Rectal smooth muscle tissue (tissue), 1 donor: ENCODE results near the gene PMM1.
A peak's percentile ranks its signal among the peaks of the same experiment; 100 is the strongest.
"Not testable (repeated sequence)": the region's sequence is repeated elsewhere in the genome, so short reads cannot be mapped to it uniquely, and the experiment has no call there.

Source experiments
- H3K27ac ChIP-seq: one replicate; pipeline ENCODE4 v1.7.0; 2013; ENCODE audit warnings: low read depth, low read length, inconsistent platforms
- H3K27me3 ChIP-seq: one replicate; pipeline ENCODE4 v1.7.0; 2013; ENCODE audit warnings: low read length; ENCODE audit not compliant: control insufficient read depth, insufficient read depth
- H3K36me3 ChIP-seq: one replicate; pipeline ENCODE4 v1.7.0; 2013; ENCODE audit warnings: low read length; ENCODE audit not compliant: control insufficient read depth, insufficient read depth
- H3K4me1 ChIP-seq: one replicate; pipeline ENCODE4 v1.7.0; 2013; ENCODE audit warnings: low read length; ENCODE audit not compliant: control insufficient read depth, insufficient read depth
- H3K4me3 ChIP-seq: one replicate; pipeline ENCODE4 v1.7.0; 2013; ENCODE audit warnings: low read length
- H3K9ac ChIP-seq: one replicate; pipeline ENCODE4 v1.7.0; 2013; ENCODE audit warnings: low read length

Gene PMM1

DNA sequence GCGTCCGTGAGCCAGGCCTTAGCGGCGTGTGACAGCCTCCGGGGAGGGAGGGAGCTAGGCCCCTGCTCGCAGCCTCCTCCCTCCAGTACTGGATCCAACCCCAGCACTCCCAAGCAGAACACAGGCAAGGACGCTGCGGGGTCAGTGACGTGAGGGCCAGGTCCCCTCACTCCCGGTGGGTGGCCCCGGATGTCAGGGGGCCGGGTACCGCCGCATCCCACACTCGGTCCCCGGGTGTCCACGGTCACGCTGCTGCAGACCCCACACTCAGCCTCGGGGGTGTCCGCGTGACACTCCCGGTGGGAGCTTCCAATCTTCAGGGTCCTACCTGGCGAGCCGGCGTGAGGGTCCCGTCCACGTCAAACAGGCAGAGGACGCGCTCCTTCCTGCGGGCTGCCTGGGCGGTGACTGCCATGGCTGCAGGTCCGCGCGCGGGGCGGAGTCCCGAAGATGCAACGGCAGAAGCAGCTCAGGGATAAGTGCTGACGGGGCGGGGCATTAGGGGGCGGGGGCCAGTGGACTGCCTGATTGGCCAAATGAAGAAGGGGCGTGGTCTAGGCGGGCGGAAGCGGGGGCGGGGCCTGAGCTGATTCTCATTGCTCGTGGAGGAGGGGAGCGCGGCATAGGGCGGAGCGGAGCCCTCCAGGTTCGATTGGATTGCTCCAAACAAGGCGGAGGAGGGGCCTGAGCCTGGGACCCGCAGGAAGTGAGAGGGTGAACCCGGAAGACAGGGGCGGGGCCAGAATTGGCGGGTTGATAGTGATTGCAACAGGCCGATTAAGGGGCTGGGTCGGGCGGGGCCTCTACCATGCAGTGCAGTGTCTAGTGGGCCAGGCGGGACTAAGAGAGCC is at the start of gene PMM1:
Gene PMM1, minus strand, starts transcription at position 450 of the 851 bp plus-strand sequence. Its CDS starts 35 bp downstream, at position 415.
- Histone ChIP-seq H3K9ac (peak within 1 kb of the TSS; percentile 94), H3K27me3 (no peaks in the 10 kb centered on the region), H3K36me3 (peaks cover 6% of the 10 kb centered on the region), H3K4me1 (peaks cover 8% of the 10 kb centered on the region), H3K27ac (peak within 1 kb of the TSS; percentile 72), H3K4me3 (peak within 1 kb of the TSS; percentile 93)

DNA sequence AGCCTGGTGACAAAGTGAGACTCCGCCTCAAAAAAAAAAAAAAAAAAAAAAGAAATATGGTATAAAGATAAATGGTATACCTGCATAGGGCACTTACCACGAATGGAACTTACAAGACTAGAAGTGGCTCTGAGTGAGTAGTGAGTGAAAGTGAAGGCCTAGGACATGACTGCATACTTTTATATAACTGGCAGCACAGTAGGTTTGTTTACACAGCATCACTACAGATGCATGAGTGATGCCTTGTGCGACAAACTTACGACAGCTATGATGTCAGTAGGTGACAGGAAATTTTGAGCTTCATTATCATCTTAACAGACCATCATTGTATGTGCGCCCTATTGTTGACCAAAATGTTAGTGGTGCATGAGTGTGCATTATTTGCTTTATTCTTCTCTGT is 49.1 kb upstream of the PMM1 start:
- peaks cover 28% of the 10 kb centered on the region for H3K36me3 ChIP-seq
- H3K27ac ChIP-seq: no peak overlapping the region
- no peaks in the 10 kb centered on the region for H3K4me1 ChIP-seq
- no peak overlapping the region for H3K4me3 ChIP-seq
- H3K27me3 ChIP-seq: no peaks in the 10 kb centered on the region
- H3K9ac ChIP-seq: no peak overlapping the region

GRCh38 chr22:41638124-41638523 is 48.5 kb upstream of the PMM1 start:
- Histone ChIP-seq H3K27ac (no peak overlapping the region), H3K9ac (no peak overlapping the region), H3K4me1 (no peaks in the 10 kb centered on the region), H3K27me3 (no peaks in the 10 kb centered on the region), H3K36me3 (peaks cover 28% of the 10 kb centered on the region), H3K4me3 (no peak overlapping the region)

DNA sequence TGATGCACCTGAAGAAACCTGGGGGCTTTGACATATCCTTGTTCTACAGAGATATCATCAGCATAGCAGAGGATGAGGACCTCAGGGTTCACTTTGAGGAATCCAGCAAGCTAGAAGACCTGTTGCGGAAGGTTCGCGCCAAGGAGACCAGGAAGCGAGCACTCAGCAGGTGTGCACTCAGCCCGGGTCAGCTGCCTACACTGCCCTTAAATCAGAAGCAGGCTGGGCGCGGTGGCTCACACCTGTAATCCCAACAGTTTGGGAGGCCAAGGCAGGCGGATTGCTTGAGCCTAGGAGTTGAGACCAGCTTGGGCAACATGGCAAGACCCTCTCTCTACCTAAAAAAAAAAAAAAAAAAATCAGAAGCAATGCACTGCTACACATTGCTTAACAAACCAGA is 48.0 kb upstream of the PMM1 start:
- not testable (repeated sequence) for H3K27ac ChIP-seq, H3K9ac ChIP-seq, H3K4me1 ChIP-seq, H3K4me3 ChIP-seq, H3K27me3 ChIP-seq
- peaks cover 26% of the 10 kb centered on the region for H3K36me3 ChIP-seq

DNA sequence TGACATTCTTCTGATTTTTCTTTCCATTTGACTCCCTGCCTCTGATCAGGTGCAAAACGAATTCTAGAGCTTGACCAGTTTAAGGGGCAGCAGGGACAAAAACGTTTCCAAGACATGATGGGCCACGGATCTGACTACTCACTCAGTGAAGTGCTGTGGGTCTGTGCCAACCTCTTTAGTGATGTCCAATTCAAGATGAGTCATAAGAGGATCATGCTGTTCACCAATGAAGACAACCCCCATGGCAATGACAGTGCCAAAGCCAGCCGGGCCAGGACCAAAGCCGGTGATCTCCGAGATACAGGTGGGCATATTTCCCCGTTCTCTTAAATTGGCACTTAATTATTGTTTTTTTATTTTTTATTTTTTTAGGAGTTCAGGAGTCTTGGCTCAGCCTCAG is 46.8 kb upstream of the PMM1 start:
- no peaks in the 10 kb centered on the region for H3K4me1 ChIP-seq
- H3K36me3 ChIP-seq: peaks cover 20% of the 10 kb centered on the region
- H3K27ac ChIP-seq: no peak overlapping the region
- no peak overlapping the region for H3K4me3 ChIP-seq
- H3K27me3 ChIP-seq: no peaks in the 10 kb centered on the region
- no peak overlapping the region for H3K9ac ChIP-seq

DNA sequence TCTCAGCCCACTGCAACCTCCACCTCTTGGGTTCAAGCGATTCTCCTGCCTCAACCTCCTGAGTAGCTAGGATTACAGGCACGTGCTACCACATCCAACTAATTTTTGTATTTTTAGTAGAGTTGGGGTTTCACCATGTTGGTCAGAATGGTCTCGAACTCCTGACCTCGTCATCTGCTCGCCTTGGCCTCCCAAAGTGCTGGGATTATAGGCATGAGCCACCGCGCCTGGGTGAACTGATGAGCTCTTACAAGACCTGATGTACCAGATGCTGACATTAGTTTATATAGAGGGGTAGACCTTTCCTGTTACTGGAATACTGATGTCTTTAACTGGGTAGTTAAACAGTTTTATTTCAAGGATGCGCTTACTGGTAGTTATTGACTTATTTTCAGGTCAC is 45.0 kb upstream of the PMM1 start:
- not testable (repeated sequence) for H3K4me1 ChIP-seq, H3K4me3 ChIP-seq, H3K27ac ChIP-seq, H3K9ac ChIP-seq, H3K27me3 ChIP-seq
- peaks cover 18% of the 10 kb centered on the region for H3K36me3 ChIP-seq

DNA sequence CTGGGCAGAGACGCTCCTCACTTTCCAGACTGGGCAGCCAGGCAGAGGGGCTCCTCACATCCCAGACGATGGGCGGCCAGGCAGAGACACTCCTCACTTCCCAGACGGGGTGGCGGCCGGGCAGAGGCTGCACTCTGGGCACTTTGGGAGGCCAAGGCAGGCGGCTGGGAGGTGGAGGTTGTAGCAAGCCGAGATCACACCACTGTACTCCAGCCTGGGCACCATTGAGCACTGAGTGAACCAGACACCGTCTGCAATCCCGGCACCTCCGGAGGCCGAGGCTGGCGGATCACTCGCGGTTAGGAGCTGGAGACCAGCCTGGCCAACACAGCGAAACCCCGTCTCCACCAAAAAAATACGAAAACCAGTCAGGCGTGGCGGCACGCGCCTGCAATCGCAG is 42.0 kb upstream of the PMM1 start:
- H3K27ac ChIP-seq, H3K9ac ChIP-seq, H3K4me1 ChIP-seq, H3K4me3 ChIP-seq, H3K27me3 ChIP-seq: not testable (repeated sequence)
- H3K36me3 ChIP-seq: peaks cover 17% of the 10 kb centered on the region

GRCh38 chr22:41631115-41631514 is 41.5 kb upstream of the PMM1 start:
- peaks cover 13% of the 10 kb centered on the region for H3K36me3 ChIP-seq
- H3K4me3 ChIP-seq: not testable (repeated sequence)

GRCh38 chr22:41625577-41625976 is 35.9 kb upstream of the PMM1 start:
- peaks cover 21% of the 10 kb centered on the region for H3K36me3 ChIP-seq
- H3K27ac ChIP-seq: no peak overlapping the region
- H3K9ac ChIP-seq: no peak overlapping the region
- no peaks in the 10 kb centered on the region for H3K27me3 ChIP-seq
- peaks cover 7% of the 10 kb centered on the region for H3K4me1 ChIP-seq
- no peak overlapping the region for H3K4me3 ChIP-seq

More at GRCh38 chr22:41631115-41631514, 41.5 kb upstream of the PMM1 start:
- not testable (repeated sequence) for H3K27me3 ChIP-seq, H3K9ac ChIP-seq, H3K4me1 ChIP-seq, H3K27ac ChIP-seq

DNA sequence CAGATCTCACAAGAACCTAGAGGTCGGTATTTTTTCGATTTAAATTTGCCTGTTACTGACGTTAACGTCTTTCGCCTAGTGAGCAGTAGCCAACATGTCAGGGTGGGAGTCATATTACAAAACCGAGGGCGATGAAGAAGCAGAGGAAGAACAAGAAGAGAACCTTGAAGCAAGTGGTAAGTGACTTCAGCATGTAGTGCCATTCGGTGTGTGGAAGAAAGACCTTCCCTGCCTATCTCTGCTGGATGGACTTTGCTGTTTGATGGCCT is 32.2 kb upstream of the PMM1 start:
- H3K36me3 ChIP-seq: peaks cover 8% of the 10 kb centered on the region
- H3K27me3 ChIP-seq: no peaks in the 10 kb centered on the region
- H3K4me3 ChIP-seq: peak overlapping the region; percentile 81
- H3K9ac ChIP-seq: peak overlapping the region; percentile 91
- H3K27ac ChIP-seq: peak overlapping the region; percentile 98
- H3K4me1 ChIP-seq: peaks cover 16% of the 10 kb centered on the region

DNA sequence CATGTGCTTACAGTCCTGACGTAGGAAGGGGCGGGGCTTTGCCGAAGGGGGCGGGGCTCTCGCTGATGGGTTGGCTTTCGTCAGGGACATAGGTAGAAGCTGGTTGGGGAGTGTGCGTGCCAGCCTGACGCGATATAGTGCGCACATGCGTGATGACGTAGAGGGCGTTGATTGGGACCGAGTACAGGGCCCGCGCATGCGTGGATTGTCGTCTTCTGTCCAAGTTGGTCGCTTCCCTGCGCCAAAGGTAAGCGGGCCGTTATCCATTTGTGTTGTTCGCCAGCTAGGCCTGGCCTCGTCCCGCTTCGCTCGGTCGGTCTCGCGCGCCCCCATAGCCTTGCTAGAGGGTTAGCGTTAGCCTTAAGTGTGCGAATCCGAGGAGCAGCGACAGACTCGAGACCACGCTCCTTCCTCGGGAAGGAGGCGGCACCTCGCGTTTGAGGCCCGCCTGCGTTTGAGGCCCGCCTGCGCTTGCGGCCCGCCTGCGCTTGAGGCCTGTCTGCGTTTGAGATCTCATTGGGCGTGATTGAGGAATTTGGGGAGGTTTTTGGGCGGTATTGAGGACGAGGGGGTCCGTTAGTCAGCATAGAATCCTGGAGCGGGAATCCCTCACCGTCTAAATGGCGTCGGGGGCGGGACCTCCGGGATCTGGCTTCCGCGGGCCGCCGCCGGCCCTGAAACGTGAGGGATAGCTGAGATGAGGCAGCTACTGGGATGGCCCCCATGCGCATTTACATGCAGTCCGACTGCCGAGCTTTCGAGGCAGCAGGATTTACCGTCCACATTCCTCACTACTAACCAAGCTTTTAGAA is 31.7 kb upstream of the PMM1 start, which contains the start of gene XRCC6:
Gene XRCC6, plus strand, starts transcription at position 197 of the 812 bp plus-strand sequence. CDS start 710 bp downstream, outside the sequence.
- H3K4me1 ChIP-seq: peaks cover 16% of the 10 kb centered on the region
- peak within 1 kb of the TSS; percentile 98 for H3K27ac ChIP-seq
- peak within 1 kb of the TSS; percentile 91 for H3K9ac ChIP-seq
- peaks cover 8% of the 10 kb centered on the region for H3K36me3 ChIP-seq
- H3K4me3 ChIP-seq: peak within 1 kb of the TSS; percentile 81
- H3K27me3 ChIP-seq: no peaks in the 10 kb centered on the region

DNA sequence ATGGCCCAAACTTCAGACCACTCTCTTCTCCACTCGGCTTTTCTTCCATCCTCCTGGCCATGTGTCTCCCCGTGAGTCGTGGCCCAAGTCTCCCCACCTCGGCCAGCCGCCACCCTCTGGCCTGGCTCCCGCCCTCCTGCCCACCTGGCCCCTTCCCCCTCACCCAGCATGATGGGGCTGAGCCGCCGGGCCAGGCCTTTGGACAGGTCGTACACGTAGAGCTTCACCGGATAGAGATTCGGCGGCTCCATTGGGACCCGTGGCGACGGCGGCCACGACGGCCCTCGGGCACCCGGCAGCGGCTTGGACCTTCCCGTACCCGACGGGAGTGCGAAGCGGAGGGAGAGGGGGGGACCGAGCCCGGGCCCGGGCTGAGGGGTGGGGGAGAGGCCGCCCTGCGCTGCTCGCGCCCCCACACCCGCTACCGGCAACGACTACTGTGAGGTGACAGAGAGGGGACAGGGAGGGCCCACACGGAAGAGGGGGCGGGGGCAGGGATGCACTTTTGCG is 31.0 kb upstream of the PMM1 start, which contains the start of gene DESI1:
Gene DESI1, minus strand, starts transcription at position 455 of the 510 bp plus-strand sequence. Its CDS starts 204 bp downstream, at position 251.
- H3K9ac ChIP-seq: peak within 1 kb of the TSS; percentile 91
- peaks cover 16% of the 10 kb centered on the region for H3K4me1 ChIP-seq
- peak within 1 kb of the TSS; percentile 81 for H3K4me3 ChIP-seq

More for the DNA sequence above, 31.0 kb upstream of the PMM1 start, which contains the start of gene DESI1:
- Histone ChIP-seq H3K27ac (peak within 1 kb of the TSS; percentile 98), H3K36me3 (peaks cover 8% of the 10 kb centered on the region), H3K27me3 (no peaks in the 10 kb centered on the region)
